22Rv1 (cell line): ENCODE data around the gene MORN3.

ENCODE experiments used
- ZFX ChIP-seq: fragments of 450-650 bp; IDR thresholded peaks from 2 replicates; pipeline ENCODE4 v1.6.1; 2017; ENCODE audit warnings: antibody characterized with exemption, borderline replicate concordance
- TF ChIP-seq, protein P1 (sequence below): fragments of 450-650 bp; IDR thresholded peaks from 2 replicates; pipeline ENCODE4 v1.5.1; 2017; ENCODE audit warnings: mild to moderate bottlenecking

DNA sequence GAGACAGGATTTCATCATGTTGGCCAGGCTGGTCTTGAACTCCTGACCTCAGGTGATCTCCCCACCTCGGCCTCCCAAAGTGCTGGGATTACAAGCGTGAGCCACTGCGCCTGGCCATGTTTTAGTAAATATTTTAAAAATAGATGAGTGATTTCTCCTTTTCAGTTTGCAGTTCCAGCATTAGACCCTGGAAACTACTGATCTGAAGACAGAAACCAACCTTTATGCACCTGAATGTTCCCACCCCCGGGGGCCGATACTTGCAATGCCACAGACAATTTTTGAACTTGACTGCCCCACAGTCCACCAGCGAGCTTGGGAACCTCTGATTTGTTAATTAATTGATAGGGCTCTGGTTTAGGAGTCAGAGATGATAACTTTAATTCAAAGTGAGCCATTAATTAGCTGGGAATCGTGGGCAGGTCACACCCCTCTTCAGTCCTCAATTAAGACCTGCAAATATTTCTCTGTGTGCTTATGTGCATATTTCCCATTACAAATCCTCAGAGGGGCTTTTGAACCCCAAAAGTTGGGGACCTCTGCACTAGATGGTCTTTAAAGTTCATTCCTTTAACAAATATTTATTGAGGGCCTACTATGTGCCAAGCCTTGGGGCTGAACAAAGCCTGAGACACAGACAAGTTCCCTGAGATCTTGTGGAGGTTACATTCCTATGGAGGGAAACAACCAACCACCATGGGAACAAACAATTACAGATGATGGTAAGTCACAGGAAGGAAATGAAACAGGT lies 39.0 kb upstream of the MORN3 start:
- TF ChIP-seq, protein P1, sequence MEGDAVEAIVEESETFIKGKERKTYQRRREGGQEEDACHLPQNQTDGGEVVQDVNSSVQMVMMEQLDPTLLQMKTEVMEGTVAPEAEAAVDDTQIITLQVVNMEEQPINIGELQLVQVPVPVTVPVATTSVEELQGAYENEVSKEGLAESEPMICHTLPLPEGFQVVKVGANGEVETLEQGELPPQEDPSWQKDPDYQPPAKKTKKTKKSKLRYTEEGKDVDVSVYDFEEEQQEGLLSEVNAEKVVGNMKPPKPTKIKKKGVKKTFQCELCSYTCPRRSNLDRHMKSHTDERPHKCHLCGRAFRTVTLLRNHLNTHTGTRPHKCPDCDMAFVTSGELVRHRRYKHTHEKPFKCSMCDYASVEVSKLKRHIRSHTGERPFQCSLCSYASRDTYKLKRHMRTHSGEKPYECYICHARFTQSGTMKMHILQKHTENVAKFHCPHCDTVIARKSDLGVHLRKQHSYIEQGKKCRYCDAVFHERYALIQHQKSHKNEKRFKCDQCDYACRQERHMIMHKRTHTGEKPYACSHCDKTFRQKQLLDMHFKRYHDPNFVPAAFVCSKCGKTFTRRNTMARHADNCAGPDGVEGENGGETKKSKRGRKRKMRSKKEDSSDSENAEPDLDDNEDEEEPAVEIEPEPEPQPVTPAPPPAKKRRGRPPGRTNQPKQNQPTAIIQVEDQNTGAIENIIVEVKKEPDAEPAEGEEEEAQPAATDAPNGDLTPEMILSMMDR, result no peak
- TF ChIP-seq ZFX, result no peak
